HepG2 (cell line): ENCODE results near the gene GALC. TPM values are rescaled to one million over a fixed set of nuclear protein-coding genes. Genes with fewer than 3 reads are reported as not detected.

Experiments
- ASH2L ChIP-seq: fragments of 300-600, 200-600 bp; sonication (generic); IDR thresholded peaks from 2 replicates; pipeline ENCODE4 v1.7.0; 2017; ENCODE audit warnings: low read depth, mild to moderate bottlenecking, moderate library complexity, mixed read lengths, low read length; ENCODE audit not compliant: insufficient read length
- ATF1 ChIP-seq: IDR thresholded peaks from 2 replicates; pipeline ENCODE4 v1.6.1; 2016; ENCODE audit warnings: mild to moderate bottlenecking, control low read depth
- CEBPG ChIP-seq: IDR thresholded peaks from 2 replicates; pipeline ENCODE4 v1.6.1; 2016
- ERF ChIP-seq: IDR thresholded peaks from 2 replicates; pipeline ENCODE4 v1.6.1; 2018; ENCODE audit warnings: missing biosample characterization, missing genetic modification reagents
- GATA4 ChIP-seq: sonication (generic); IDR thresholded peaks from 2 replicates; pipeline ENCODE4 v1.6.1; 2016; ENCODE audit warnings: antibody characterized with exemption, low read depth, borderline replicate concordance
- GATAD2A ChIP-seq: IDR thresholded peaks from 2 replicates; pipeline ENCODE4 v1.6.1; 2016
- NR2C2 ChIP-seq: sonication (generic); formaldehyde crosslinking; IDR thresholded peaks from 2 replicates; pipeline ENCODE4 v1.4.0; 2020; ENCODE audit warnings: missing genetic modification reagents, mild to moderate bottlenecking, moderate library complexity, borderline replicate concordance
- PPARG ChIP-seq: conservative IDR thresholded peaks from 2 replicates; pipeline ENCODE4 v1.6.1; 2016; ENCODE audit warnings: missing biosample characterization, missing genetic modification reagents
- SOX5 ChIP-seq: IDR thresholded peaks from 2 replicates; pipeline ENCODE4 v1.6.1; 2016; ENCODE audit warnings: borderline replicate concordance
- SOX6 ChIP-seq, 2 experiments: fragments of 450-650 bp in 1 of 2; sonication (generic) in 1 of 2; formaldehyde crosslinking in 1 of 2; IDR thresholded peaks; 2 replicates each; pipeline versions ENCODE4 v1.4.0 to v1.6.1; 2017 to 2020; ENCODE audit warnings: antibody characterized with exemption in 1 of 2, mild to moderate bottlenecking in 1 of 2, missing genetic modification reagents in 1 of 2
- SP5 ChIP-seq: IDR thresholded peaks from 2 replicates; pipeline ENCODE4 v1.6.1; 2016; ENCODE audit warnings: low read depth, borderline replicate concordance
- ZBTB21 ChIP-seq: sonication (generic); formaldehyde crosslinking; IDR thresholded peaks from 2 replicates; pipeline ENCODE4 v1.4.0; 2020; ENCODE audit warnings: missing genetic modification reagents
- ZNF3 ChIP-seq: IDR thresholded peaks from 2 replicates; pipeline ENCODE4 v1.7.0; 2017; ENCODE audit warnings: inconsistent platforms
- ZNF678 ChIP-seq: sonication (generic); formaldehyde crosslinking; IDR thresholded peaks from 2 replicates; pipeline ENCODE4 v1.4.0; 2020; ENCODE audit warnings: mild to moderate bottlenecking, missing genetic modification reagents
- ZSCAN29 ChIP-seq: sonication (generic); formaldehyde crosslinking; conservative IDR thresholded peaks from 2 replicates; pipeline ENCODE4 v1.4.0; 2020; ENCODE audit warnings: mild to moderate bottlenecking, missing genetic modification reagents
- polyA plus RNA-seq, 8 experiments: library from polyadenylated mRNA; depleted of rRNA in 3 of 8; stranded (reverse) in 7 of 8; unstranded in 1 of 8; fragments of >200 nt; fragmentation: Illumina TruSeq in 4 of 8; extraction: Trizol in 4 of 8; gene quantifications; 2 replicates each; pipeline versions ENCODE4 v1.2.1 to v1.2.3, GENCODE V29; 2011 to 2016; ENCODE audit warnings: low read depth in 4 of 8, missing spikeins in 1 of 8, mixed read lengths in 1 of 8; ENCODE audit not compliant: insufficient read depth in 1 of 8
- total RNA-seq, 5 experiments: library from RNA; depleted of rRNA; stranded (reverse); fragments of >200 nt; fragmentation: Illumina TruSeq; extraction: Trizol; gene quantifications; 2 replicates each; pipeline ENCODE4 v1.2.3, GENCODE V29; 2016; ENCODE audit warnings: low read depth in 1 of 5
- TF ChIP-seq, protein P1 (sequence below): sonication (generic); formaldehyde crosslinking; IDR thresholded peaks from 2 replicates; pipeline ENCODE4 v1.4.0; 2020; ENCODE audit warnings: missing genetic modification reagents
- TF ChIP-seq, protein P2 (sequence below): sonication (generic); formaldehyde crosslinking; IDR thresholded peaks from 2 replicates; pipeline ENCODE4 v1.9.0; 2021; ENCODE audit warnings: missing genetic modification reagents, mild to moderate bottlenecking, borderline replicate concordance
- TF ChIP-seq, protein P3 (sequence below), 2 experiments: sonication (generic) in 1 of 2; formaldehyde crosslinking in 1 of 2; IDR thresholded peaks; 2 replicates each; pipeline versions ENCODE4 v1.4.0 to v1.6.1; 2016 to 2020; ENCODE audit warnings: borderline replicate concordance in 1 of 2, low read depth in 1 of 2, mild to moderate bottlenecking in 1 of 2, missing genetic modification reagents in 1 of 2
- TF ChIP-seq, protein P4 (sequence below): sonication (generic); formaldehyde crosslinking; IDR thresholded peaks from 2 replicates; pipeline ENCODE4 v1.4.0; 2020; ENCODE audit warnings: mild to moderate bottlenecking, missing genetic modification reagents, borderline replicate concordance

GALC gene
- total and polyA plus RNA-seq, 2 of the 13 experiments (the other 11 are each of a cell fraction or from before 2014, with no cell fraction given), result not detected

DNA sequence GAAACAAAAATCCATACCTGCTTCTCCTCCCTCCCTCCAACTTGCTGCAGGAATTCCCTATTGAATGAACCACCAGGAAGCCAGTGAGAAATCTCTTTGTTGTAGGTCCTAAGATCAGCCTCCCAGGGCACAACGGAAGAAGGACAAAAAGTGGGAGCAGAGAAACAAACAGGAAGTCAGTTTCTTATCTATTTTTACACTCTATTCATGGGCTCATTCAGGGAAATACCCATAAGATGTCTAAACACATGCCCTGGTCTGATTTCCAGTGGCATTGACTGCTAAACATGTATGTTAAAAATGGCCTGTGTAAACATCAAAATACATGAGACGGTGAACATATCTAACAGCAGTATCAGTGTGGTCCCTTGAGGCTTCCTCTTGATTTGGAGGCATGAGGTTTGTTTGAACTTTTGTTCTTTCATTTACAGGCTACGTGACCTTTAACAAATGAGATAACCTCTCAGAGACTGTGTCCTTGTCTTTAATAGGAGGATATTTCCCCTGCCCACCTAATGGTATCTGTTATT lies 30.7 kb upstream of the GALC start (continued):
- peak; percentile 60 for TF ChIP-seq ASH2L
- no peak for TF ChIP-seq NR2C2 (CRISPR knock-in tag)
- TF ChIP-seq SOX5 (CRISPR knock-in tag), result peak; percentile 80
- peak; percentile 72 for TF ChIP-seq GATA4
- TF ChIP-seq, protein P1, sequence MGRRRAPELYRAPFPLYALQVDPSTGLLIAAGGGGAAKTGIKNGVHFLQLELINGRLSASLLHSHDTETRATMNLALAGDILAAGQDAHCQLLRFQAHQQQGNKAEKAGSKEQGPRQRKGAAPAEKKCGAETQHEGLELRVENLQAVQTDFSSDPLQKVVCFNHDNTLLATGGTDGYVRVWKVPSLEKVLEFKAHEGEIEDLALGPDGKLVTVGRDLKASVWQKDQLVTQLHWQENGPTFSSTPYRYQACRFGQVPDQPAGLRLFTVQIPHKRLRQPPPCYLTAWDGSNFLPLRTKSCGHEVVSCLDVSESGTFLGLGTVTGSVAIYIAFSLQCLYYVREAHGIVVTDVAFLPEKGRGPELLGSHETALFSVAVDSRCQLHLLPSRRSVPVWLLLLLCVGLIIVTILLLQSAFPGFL, result no peak
- no peak for TF ChIP-seq SOX6 (IDR thresholded peaks at IDR 0.05)
- peak; percentile 87 for TF ChIP-seq SOX6 (CRISPR knock-in tag; IDR thresholded peaks at IDR 0.05)
- TF ChIP-seq ATF1 (CRISPR knock-in tag), result no peak
- TF ChIP-seq SP5 (CRISPR knock-in tag), result peak; percentile 21; the same call in 1 of the 2 replicates
- TF ChIP-seq ZNF678, result no peak
- TF ChIP-seq ZNF3, result no peak
- TF ChIP-seq, protein P2, sequence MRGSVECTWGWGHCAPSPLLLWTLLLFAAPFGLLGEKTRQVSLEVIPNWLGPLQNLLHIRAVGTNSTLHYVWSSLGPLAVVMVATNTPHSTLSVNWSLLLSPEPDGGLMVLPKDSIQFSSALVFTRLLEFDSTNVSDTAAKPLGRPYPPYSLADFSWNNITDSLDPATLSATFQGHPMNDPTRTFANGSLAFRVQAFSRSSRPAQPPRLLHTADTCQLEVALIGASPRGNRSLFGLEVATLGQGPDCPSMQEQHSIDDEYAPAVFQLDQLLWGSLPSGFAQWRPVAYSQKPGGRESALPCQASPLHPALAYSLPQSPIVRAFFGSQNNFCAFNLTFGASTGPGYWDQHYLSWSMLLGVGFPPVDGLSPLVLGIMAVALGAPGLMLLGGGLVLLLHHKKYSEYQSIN (CRISPR knock-in tag), result no peak
- TF ChIP-seq, protein P3, sequence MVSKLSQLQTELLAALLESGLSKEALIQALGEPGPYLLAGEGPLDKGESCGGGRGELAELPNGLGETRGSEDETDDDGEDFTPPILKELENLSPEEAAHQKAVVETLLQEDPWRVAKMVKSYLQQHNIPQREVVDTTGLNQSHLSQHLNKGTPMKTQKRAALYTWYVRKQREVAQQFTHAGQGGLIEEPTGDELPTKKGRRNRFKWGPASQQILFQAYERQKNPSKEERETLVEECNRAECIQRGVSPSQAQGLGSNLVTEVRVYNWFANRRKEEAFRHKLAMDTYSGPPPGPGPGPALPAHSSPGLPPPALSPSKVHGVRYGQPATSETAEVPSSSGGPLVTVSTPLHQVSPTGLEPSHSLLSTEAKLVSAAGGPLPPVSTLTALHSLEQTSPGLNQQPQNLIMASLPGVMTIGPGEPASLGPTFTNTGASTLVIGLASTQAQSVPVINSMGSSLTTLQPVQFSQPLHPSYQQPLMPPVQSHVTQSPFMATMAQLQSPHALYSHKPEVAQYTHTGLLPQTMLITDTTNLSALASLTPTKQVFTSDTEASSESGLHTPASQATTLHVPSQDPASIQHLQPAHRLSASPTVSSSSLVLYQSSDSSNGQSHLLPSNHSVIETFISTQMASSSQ (IDR thresholded peaks at IDR 0.05; ENCODE audit: low read depth), result 0 out of 2 replicates have a peak, but pooled peaks have one; percentile 44
- TF ChIP-seq, protein P3 (CRISPR knock-in tag; IDR thresholded peaks at IDR 0.05; ENCODE audit: borderline replicate concordance), result peak; percentile 17; the same call in 1 of the 2 replicates
- TF ChIP-seq GATAD2A (CRISPR knock-in tag), result peak; percentile 53
- TF ChIP-seq ZBTB21 (CRISPR knock-in tag), result no peak
- TF ChIP-seq, protein P4, sequence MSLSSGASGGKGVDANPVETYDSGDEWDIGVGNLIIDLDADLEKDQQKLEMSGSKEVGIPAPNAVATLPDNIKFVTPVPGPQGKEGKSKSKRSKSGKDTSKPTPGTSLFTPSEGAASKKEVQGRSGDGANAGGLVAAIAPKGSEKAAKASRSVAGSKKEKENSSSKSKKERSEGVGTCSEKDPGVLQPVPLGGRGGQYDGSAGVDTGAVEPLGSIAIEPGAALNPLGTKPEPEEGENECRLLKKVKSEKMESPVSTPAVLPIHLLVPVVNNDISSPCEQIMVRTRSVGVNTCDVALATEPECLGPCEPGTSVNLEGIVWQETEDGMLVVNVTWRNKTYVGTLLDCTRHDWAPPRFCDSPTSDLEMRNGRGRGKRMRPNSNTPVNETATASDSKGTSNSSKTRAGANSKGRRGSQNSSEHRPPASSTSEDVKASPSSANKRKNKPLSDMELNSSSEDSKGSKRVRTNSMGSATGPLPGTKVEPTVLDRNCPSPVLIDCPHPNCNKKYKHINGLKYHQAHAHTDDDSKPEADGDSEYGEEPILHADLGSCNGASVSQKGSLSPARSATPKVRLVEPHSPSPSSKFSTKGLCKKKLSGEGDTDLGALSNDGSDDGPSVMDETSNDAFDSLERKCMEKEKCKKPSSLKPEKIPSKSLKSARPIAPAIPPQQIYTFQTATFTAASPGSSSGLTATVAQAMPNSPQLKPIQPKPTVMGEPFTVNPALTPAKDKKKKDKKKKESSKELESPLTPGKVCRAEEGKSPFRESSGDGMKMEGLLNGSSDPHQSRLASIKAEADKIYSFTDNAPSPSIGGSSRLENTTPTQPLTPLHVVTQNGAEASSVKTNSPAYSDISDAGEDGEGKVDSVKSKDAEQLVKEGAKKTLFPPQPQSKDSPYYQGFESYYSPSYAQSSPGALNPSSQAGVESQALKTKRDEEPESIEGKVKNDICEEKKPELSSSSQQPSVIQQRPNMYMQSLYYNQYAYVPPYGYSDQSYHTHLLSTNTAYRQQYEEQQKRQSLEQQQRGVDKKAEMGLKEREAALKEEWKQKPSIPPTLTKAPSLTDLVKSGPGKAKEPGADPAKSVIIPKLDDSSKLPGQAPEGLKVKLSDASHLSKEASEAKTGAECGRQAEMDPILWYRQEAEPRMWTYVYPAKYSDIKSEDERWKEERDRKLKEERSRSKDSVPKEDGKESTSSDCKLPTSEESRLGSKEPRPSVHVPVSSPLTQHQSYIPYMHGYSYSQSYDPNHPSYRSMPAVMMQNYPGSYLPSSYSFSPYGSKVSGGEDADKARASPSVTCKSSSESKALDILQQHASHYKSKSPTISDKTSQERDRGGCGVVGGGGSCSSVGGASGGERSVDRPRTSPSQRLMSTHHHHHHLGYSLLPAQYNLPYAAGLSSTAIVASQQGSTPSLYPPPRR (CRISPR knock-in tag), result peak; percentile 78
- TF ChIP-seq ERF (CRISPR knock-in tag), result peak; percentile 21; the same call in 1 of the 2 replicates
- TF ChIP-seq CEBPG (CRISPR knock-in tag), result peak; percentile 9; the same call in 1 of the 2 replicates
- TF ChIP-seq ZSCAN29 (CRISPR knock-in tag), result no peak
- peak; percentile 14; the same call in 1 of the 2 replicates for TF ChIP-seq PPARG (CRISPR knock-in tag)
